H1 (cell line): ENCODE results near the gene HMCN1. TPM values are rescaled to one million over a fixed set of nuclear protein-coding genes. Genes with fewer than 3 reads are reported as not detected.

Experiments used
- ATF3 ChIP-seq: IDR thresholded peaks from 2 replicates; pipeline ENCODE4 v1.6.1; 2011; ENCODE audit warnings: low read depth, mild to moderate bottlenecking, low read length; ENCODE audit not compliant: insufficient read depth
- BRCA1 ChIP-seq: IDR thresholded peaks from 2 replicates; pipeline ENCODE4 v1.6.1; 2012; ENCODE audit warnings: low read depth, low read length, improper control_type of control experiment
- CHD1 ChIP-seq: IDR thresholded peaks from 2 replicates; pipeline ENCODE4 v1.6.1; 2012; ENCODE audit warnings: low read depth, low read length, improper control_type of control experiment
- CHD7 ChIP-seq: fragments of 300-600 bp; sonication (generic); IDR thresholded peaks from 2 replicates; pipeline ENCODE4 v1.7.1; 2012; ENCODE audit warnings: low read length, moderate library complexity, mild to moderate bottlenecking, inconsistent platforms; ENCODE audit not compliant: insufficient replicate concordance
- POU5F1 ChIP-seq: IDR thresholded peaks from 2 replicates; pipeline ENCODE4 v1.6.1; 2011; ENCODE audit warnings: low read depth, mild to moderate bottlenecking, low read length, moderate library complexity
- SP1 ChIP-seq: IDR thresholded peaks from 2 replicates; pipeline ENCODE4 v1.6.1; 2011; ENCODE audit warnings: low read depth, low read length
- SP4 ChIP-seq: IDR thresholded peaks from 2 replicates; pipeline ENCODE4 v1.6.1; 2012; ENCODE audit warnings: low read length, inconsistent platforms
- polyA plus RNA-seq, 7 experiments: library from polyadenylated mRNA; depleted of rRNA in 3 of 7; stranded (reverse) in 5 of 7; unstranded in 2 of 7; fragments of >200 nt in 5 of 7; fragments of 200-250 nt in 2 of 7; gene quantifications; 1 replicate in 5 of 7; 2 replicates in 1 of 7; 4 replicates in 1 of 7; pipeline versions ENCODE4 v1.2.1 to v1.2.3, GENCODE V29; 2011 to 2013; ENCODE audit warnings: missing spikeins in 2 of 7, mixed read lengths in 2 of 7
- total RNA-seq: library from RNA; stranded (reverse); fragmentation: NEBNext Ultra II Directional; extraction: Animal tissue kit (Norgen Biotek cat#: 25700); gene quantifications from 2 replicates; pipeline ENCODE4 v1.2.1, GENCODE V29; 2021

The HMCN1 gene
- total and polyA plus RNA-seq, 2 of the 8 experiments (the other 6 are each of a cell fraction or from before 2014, with no cell fraction given), result 13.8 to 14.6 TPM

GRCh38 chr1:186086583-186086982 is 352.4 kb downstream of the HMCN1 start (continued):
- TF ChIP-seq CHD7, result no peak
- no peak for TF ChIP-seq ATF3
- no peak for TF ChIP-seq SP1
- no peak for TF ChIP-seq POU5F1
- TF ChIP-seq BRCA1, result no peak
- TF ChIP-seq CHD1, result no peak
- no peak for TF ChIP-seq SP4
- TF ChIP-seq, all 59 proteins: peak for 0
